HepG2 (cell line): Measurements from ENCODE around the gene PRKAG3. TPM values are rescaled to one million over a fixed set of nuclear protein-coding genes. Genes with fewer than 3 reads are reported as not detected.

Experiments
- BORCS8-MEF2B ChIP-seq: sonication (generic); formaldehyde crosslinking; IDR thresholded peaks from 2 replicates; pipeline ENCODE4 v1.8.0; 2022; ENCODE audit warnings: mild to moderate bottlenecking, missing genetic modification reagents
- CCDC6 ChIP-seq: sonication (generic); formaldehyde crosslinking; IDR thresholded peaks from 2 replicates; pipeline ENCODE4 v1.8.1; 2022; ENCODE audit warnings: mild to moderate bottlenecking, missing genetic modification reagents, moderate library complexity
- CREB1 ChIP-seq, 2 experiments: fragments of 450-650 bp in 1 of 2; IDR thresholded peaks; 2 replicates each; pipeline ENCODE4 v1.6.1; 2016 to 2017; ENCODE audit warnings: control low read depth in 1 of 2, mild to moderate bottlenecking in 1 of 2, missing compliant biosample characterization in 1 of 2, missing genetic modification characterization in 1 of 2
- E2F1 ChIP-seq: sonication (generic); formaldehyde crosslinking; IDR thresholded peaks from 2 replicates; pipeline ENCODE4 v1.5.0; 2020; ENCODE audit warnings: missing genetic modification reagents
- FOXJ3 ChIP-seq: sonication (generic); formaldehyde crosslinking; IDR thresholded peaks from 2 replicates; pipeline ENCODE4 v1.4.0; 2020; ENCODE audit warnings: missing genetic modification reagents, mild to moderate bottlenecking, borderline replicate concordance
- MXD4 ChIP-seq: IDR thresholded peaks from 2 replicates; pipeline ENCODE4 v1.6.1; 2016; ENCODE audit warnings: mild to moderate bottlenecking, missing biosample characterization, missing genetic modification reagents
- NONO ChIP-seq, 2 experiments: fragments of 450-650 bp in 1 of 2; sonication (generic) in 1 of 2; formaldehyde crosslinking in 1 of 2; IDR thresholded peaks in 1 of 2; conservative IDR thresholded peaks in 1 of 2; 2 replicates each; pipeline versions ENCODE4 v1.6.1 to v1.8.0; 2017 to 2022; ENCODE audit warnings: mild to moderate bottlenecking in 1 of 2, missing genetic modification reagents in 1 of 2, moderate library complexity in 1 of 2
- RXRB ChIP-seq: IDR thresholded peaks from 2 replicates; pipeline ENCODE4 v1.6.1; 2016; ENCODE audit warnings: borderline replicate concordance, missing genetic modification reagents, missing compliant biosample characterization
- SIX1 ChIP-seq: sonication (generic); formaldehyde crosslinking; IDR thresholded peaks from 2 replicates; pipeline ENCODE4 v1.4.0; 2020; ENCODE audit warnings: missing genetic modification reagents, borderline replicate concordance
- TSC22D2 ChIP-seq: sonication (generic); formaldehyde crosslinking; IDR thresholded peaks from 2 replicates; pipeline ENCODE4 v1.5.1; 2020; ENCODE audit warnings: missing genetic modification reagents, mild to moderate bottlenecking, borderline replicate concordance
- ZKSCAN5 ChIP-seq: sonication (generic); formaldehyde crosslinking; IDR thresholded peaks from 2 replicates; pipeline ENCODE4 v1.5.1; 2020; ENCODE audit warnings: mild to moderate bottlenecking, missing genetic modification reagents
- ZNF224 ChIP-seq: sonication (generic); formaldehyde crosslinking; IDR thresholded peaks from 2 replicates; pipeline ENCODE4 v1.5.0; 2020; ENCODE audit warnings: mild to moderate bottlenecking, missing genetic modification reagents
- ZNF234 ChIP-seq: sonication (generic); formaldehyde crosslinking; conservative IDR thresholded peaks from 2 replicates; pipeline ENCODE4 v1.5.1; 2020; ENCODE audit warnings: mild to moderate bottlenecking, missing genetic modification reagents
- ZNF557 ChIP-seq: sonication (generic); formaldehyde crosslinking; IDR thresholded peaks from 2 replicates; pipeline ENCODE4 v1.4.0; 2020; ENCODE audit warnings: missing genetic modification reagents
- ZSCAN31 ChIP-seq: sonication (generic); formaldehyde crosslinking; IDR thresholded peaks from 2 replicates; pipeline ENCODE4 v1.5.0; 2020; ENCODE audit warnings: low read depth, mild to moderate bottlenecking, missing genetic modification reagents
- ZSCAN9 ChIP-seq: IDR thresholded peaks from 2 replicates; pipeline ENCODE4 v1.6.1; 2016; ENCODE audit warnings: borderline replicate concordance
- polyA plus RNA-seq, 8 experiments: library from polyadenylated mRNA; depleted of rRNA in 3 of 8; stranded (reverse) in 7 of 8; unstranded in 1 of 8; fragments of >200 nt; fragmentation: Illumina TruSeq in 4 of 8; extraction: Trizol in 4 of 8; gene quantifications; 2 replicates each; pipeline versions ENCODE4 v1.2.1 to v1.2.3, GENCODE V29; 2011 to 2016; ENCODE audit warnings: low read depth in 4 of 8, missing spikeins in 1 of 8, mixed read lengths in 1 of 8; ENCODE audit not compliant: insufficient read depth in 1 of 8
- total RNA-seq, 5 experiments: library from RNA; depleted of rRNA; stranded (reverse); fragments of >200 nt; fragmentation: Illumina TruSeq; extraction: Trizol; gene quantifications; 2 replicates each; pipeline ENCODE4 v1.2.3, GENCODE V29; 2016; ENCODE audit warnings: low read depth in 1 of 5
- TF ChIP-seq, protein P1 (sequence below): sonication (generic); formaldehyde crosslinking; IDR thresholded peaks from 2 replicates; pipeline ENCODE4 v1.4.0; 2020; ENCODE audit warnings: missing genetic modification reagents
- TF ChIP-seq, protein P2 (sequence below): IDR thresholded peaks from 2 replicates; pipeline ENCODE4 v1.6.1; 2016; ENCODE audit warnings: missing biosample characterization, missing genetic modification reagents, low read depth
- TF ChIP-seq, protein P3 (sequence below): sonication (generic); formaldehyde crosslinking; IDR thresholded peaks from 2 replicates; pipeline ENCODE4 v1.4.0; 2020; ENCODE audit warnings: missing genetic modification reagents, borderline replicate concordance

PRKAG3 gene
- total and polyA plus RNA-seq, 2 of the 13 experiments (the other 11 are each of a cell fraction or from before 2014, with no cell fraction given) = not detected

DNA sequence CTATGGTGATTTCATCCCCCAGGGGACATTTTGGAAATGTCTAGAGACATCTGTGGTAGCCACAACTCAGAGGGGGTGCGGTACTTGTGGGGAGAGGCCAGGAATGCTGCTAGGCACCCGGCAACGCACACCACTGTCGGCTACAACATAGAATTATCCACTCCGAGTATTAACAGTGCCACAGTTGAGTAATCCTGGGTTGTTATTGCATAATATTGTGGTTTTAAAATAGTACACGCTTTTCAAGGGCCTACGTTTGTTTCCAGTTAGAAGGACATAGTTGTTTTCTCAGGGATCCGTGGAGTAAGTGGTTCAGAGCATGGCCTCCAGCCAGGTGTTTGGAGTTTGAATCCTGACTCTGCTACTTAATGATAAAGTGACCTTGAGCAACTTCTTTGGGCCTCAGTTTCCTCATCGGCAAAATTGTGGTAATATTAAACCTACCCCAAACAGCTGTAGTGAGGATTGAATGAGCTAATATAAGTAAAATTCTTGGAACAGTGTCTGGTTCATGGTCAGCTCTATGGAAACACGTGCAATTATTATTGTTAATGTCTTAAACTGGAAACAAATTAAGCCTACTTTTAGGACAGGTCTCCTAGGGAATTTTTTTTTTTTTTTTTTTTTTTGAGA, 25.1 kb downstream of the PRKAG3 start (continued):
- TF ChIP-seq, protein P1, sequence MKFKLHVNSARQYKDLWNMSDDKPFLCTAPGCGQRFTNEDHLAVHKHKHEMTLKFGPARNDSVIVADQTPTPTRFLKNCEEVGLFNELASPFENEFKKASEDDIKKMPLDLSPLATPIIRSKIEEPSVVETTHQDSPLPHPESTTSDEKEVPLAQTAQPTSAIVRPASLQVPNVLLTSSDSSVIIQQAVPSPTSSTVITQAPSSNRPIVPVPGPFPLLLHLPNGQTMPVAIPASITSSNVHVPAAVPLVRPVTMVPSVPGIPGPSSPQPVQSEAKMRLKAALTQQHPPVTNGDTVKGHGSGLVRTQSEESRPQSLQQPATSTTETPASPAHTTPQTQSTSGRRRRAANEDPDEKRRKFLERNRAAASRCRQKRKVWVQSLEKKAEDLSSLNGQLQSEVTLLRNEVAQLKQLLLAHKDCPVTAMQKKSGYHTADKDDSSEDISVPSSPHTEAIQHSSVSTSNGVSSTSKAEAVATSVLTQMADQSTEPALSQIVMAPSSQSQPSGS (CRISPR knock-in tag) = peak; percentile 80; the same call in 1 of the 2 replicates
- TF ChIP-seq ZNF224 (CRISPR knock-in tag) (no peak), CREB1 (IDR thresholded peaks at IDR 0.05) (no peak), CREB1 (CRISPR knock-in tag; IDR thresholded peaks at IDR 0.05) (peak; percentile 79), FOXJ3 (peak; percentile 91; the same call in 1 of the 2 replicates), E2F1 (CRISPR knock-in tag) (no peak), MXD4 (peak; percentile 21; the same call in 1 of the 2 replicates), ZSCAN9 (CRISPR knock-in tag) (peak; percentile 58; the same call in 1 of the 2 replicates), ZSCAN31 (CRISPR knock-in tag) (peak; percentile 67; the same call in 1 of the 2 replicates), ZKSCAN5 (CRISPR knock-in tag) (no peak), NONO (IDR thresholded peaks at IDR 0.05) (no peak), NONO (CRISPR knock-in tag; conservative IDR thresholded peaks at IDR 0.05) (peak; percentile 61), ZNF234 (no peak), TSC22D2 (CRISPR knock-in tag) (0 out of 2 replicates have a peak, but pooled peaks have one; percentile 48), SIX1 (peak; percentile 61; the same call in 1 of the 2 replicates), BORCS8-MEF2B (CRISPR knock-in tag) (no peak), RXRB (CRISPR knock-in tag) (peak; percentile 78), CCDC6 (CRISPR knock-in tag) (peak; percentile 84), ZNF557 (CRISPR knock-in tag) (peak; percentile 87; the same call in 1 of the 2 replicates)
- TF ChIP-seq, protein P2, sequence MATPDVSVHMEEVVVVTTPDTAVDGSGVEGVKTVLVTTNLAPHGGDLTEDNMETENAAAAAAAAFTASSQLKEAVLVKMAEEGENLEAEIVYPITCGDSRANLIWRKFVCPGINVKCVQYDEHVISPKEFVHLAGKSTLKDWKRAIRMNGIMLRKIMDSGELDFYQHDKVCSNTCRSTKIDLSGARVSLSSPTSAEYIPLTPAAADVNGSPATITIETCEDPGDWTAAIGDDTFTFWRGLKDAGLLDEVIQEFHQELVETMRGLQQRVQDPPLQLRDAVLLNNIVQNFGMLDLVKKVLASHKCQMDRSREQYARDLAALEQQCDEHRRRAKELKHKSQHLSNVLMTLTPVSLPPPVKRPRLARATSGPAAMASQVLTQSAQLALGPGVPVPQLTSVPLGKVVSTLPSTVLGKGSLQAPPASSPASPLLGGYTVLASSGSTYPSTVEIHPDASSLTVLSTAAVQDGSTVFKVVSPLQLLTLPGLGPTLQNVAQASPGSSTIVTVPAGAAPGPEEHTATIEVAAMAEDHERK = no peak
- TF ChIP-seq, protein P3, sequence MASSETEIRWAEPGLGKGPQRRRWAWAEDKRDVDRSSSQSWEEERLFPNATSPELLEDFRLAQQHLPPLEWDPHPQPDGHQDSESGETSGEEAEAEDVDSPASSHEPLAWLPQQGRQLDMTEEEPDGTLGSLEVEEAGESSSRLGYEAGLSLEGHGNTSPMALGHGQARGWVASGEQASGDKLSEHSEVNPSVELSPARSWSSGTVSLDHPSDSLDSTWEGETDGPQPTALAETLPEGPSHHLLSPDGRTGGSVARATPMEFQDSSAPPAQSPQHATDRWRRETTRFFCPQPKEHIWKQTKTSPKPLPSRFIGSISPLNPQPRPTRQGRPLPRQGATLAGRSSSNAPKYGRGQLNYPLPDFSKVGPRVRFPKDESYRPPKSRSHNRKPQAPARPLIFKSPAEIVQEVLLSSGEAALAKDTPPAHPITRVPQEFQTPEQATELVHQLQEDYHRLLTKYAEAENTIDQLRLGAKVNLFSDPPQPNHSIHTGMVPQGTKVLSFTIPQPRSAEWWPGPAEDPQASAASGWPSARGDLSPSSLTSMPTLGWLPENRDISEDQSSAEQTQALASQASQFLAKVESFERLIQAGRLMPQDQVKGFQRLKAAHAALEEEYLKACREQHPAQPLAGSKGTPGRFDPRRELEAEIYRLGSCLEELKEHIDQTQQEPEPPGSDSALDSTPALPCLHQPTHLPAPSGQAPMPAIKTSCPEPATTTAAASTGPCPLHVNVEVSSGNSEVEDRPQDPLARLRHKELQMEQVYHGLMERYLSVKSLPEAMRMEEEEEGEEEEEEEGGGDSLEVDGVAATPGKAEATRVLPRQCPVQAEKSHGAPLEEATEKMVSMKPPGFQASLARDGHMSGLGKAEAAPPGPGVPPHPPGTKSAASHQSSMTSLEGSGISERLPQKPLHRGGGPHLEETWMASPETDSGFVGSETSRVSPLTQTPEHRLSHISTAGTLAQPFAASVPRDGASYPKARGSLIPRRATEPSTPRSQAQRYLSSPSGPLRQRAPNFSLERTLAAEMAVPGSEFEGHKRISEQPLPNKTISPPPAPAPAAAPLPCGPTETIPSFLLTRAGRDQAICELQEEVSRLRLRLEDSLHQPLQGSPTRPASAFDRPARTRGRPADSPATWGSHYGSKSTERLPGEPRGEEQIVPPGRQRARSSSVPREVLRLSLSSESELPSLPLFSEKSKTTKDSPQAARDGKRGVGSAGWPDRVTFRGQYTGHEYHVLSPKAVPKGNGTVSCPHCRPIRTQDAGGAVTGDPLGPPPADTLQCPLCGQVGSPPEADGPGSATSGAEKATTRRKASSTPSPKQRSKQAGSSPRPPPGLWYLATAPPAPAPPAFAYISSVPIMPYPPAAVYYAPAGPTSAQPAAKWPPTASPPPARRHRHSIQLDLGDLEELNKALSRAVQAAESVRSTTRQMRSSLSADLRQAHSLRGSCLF = no peak
